Posterior cingulate gyrus (tissue), 11 donors: ENCODE results near the gene RPS6KA3.

Experiments used
- DNase-seq, 10 donors: peaks; one replicate each; pipeline versions ENCODE4 v3.0.0 to v3.0.0-alpha.2; 2020 to 2021; ENCODE audit warnings: mixed read lengths in 3 of 10
- intact Hi-C: fragments of 100-400 bp; cut with DNase I; formaldehyde crosslinking; loops from one replicate; pipeline ENCODE4 v1.15.1; 2023

The RPS6KA3 gene

GRCh38 chrX:20266810-20267606 lies at the start of gene RPS6KA3:
TSS of gene RPS6KA3 (minus strand) at chrX:20266909. CDS start at chrX:20266632, 277 bp downstream.
- peak; percentile 70 to 98 (median 89) for DNase-seq
- intact Hi-C loops = no loop called here

DNA sequence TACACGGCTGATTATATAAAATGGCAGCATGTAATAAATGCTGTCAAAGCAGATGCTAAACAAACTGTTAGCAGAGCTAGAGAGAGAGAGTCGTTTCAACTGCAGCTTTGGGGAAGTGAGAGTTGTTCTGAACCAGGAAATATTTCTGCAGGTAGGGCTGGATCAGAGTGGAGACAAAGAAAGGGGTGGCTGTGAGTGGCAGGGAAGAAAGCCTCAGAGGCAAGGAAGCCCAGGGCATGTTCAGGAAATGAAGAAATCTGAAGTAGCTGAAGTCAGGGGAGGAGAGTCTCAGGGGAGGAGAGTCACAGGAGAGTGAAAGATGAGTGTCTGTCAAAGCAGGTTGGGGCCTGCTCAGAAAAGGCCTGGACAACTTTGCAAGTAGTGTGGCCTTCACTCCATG lies 48.4 kb upstream of the RPS6KA3 start:
- intact Hi-C loops = no loop called here
- DNase-seq = no peak

DNA sequence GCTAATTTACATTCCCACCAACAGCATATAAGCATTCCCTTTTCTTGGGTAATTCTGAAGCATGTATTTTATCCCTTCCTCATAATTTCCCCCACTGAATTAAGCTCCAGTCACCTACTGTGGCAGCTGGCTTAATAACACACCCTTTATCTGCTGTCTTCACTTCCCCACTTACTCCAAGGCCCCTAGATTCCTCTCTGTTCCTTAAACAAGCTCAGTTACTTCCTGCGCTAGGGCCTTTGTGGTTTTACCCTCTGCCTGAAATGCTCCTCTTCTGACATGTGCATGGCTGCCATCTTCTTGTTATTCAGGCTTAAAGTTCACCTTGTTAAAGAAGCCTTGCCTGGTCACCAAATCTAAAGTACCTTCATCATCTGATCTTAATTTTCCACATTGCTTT lies 47.2 kb upstream of the RPS6KA3 start:
- no peak for DNase-seq
- intact Hi-C loops = no loop called here

DNA sequence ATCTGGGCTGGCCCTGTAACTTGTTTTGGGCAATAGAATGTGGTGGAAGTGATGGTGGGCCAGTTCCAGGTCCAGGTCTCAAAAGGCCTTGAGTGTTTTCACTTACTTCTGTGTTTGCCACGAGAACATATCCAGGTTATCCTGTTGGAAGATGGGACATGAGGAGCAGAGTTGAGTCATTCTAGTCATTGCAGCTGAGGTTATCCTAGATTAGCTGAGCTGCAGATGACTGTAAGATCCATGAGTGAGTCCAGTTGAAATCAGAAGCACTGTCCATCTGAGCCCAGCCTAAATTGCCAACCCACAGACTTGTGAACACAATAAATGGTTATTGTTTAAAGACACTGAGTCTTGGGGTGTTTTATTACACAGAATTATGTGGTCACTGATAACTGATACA lies 45.3 kb upstream of the RPS6KA3 start:
- DNase-seq = no peak
- intact Hi-C loops = no loop called here

- intact Hi-C loops = no loop called here
- no peak for DNase-seq
Observed at GRCh38 chrX:20311505-20311904, 44.8 kb upstream of the RPS6KA3 start.

DNA sequence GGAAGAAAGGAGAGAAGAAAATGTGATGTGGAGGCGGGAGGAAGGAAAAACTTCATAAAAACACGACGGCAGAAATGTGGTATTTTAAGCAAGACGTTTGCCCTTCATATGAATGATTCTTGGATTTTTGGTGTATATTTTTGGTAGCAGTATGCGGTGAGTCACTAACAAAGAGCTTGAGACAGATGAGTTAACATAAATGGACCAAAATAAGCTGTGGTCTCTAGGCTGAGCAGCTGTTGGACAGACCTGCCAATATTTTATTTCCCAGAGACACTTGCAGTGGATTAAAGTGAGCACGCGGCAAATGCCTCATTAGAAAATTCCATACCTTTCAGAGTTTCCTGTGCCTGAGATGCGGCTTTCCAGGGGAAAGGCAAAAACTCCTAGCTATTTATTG lies 43.1 kb upstream of the RPS6KA3 start:
- no peak for DNase-seq
- intact Hi-C loops = no loop called here

GRCh38 chrX:20306668-20307067 lies 40.0 kb upstream of the RPS6KA3 start:
- DNase-seq = no peak
- intact Hi-C loops = no loop called here

- no peak for DNase-seq
- intact Hi-C loops = no loop called here
Observed at GRCh38 chrX:20300822-20301221, 34.1 kb upstream of the RPS6KA3 start.

GRCh38 chrX:20294957-20295356 lies 28.2 kb upstream of the RPS6KA3 start:
- DNase-seq = no peak
- intact Hi-C loops = no loop called here

- DNase-seq = no peak
- intact Hi-C loops = no loop called here
Observed at GRCh38 chrX:20294284-20294683, 27.6 kb upstream of the RPS6KA3 start.

DNA sequence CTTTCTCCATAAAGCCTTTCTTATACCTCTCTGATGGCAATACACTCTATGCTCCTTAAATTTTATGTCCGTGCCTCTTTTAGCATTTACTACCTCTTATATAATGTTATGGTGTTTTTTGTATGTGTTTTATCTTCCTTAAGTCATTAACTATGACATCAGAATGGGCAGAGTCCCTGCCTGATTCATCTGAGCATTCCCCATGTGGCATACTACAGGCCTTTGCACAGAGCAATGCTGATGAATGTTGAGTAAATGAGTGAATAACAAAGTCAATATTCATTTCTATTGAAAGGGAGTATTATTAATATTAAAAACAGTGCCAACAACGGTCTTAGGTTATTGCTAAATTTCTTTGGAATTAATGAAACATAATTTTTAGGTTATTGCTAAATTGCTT lies 18.8 kb upstream of the RPS6KA3 start:
- intact Hi-C loops = no loop called here
- no peak for DNase-seq

GRCh38 chrX:20284992-20285391 lies 18.3 kb upstream of the RPS6KA3 start:
- intact Hi-C loops = no loop called here
- DNase-seq = no peak

DNA sequence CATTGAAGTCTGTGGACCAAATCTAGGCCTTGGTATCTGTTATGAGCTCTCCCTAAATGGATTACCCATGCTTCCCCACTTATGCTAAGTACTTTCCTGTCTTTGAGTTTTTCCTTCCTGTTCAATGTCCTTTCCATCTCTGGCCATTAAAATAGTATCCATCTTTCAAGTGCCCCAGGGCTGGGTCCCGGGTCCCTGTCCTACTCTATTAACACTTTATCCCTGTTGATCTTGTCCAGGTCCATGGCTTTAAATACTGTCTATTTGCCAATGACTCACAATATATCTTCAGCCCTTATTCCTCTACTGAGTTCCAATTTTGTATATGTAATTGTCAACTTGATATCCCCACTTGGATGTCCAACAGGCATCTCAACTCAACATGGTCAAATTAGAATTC lies 17.7 kb upstream of the RPS6KA3 start:
- intact Hi-C loops = no loop called here
- no peak for DNase-seq

- intact Hi-C loops = no loop called here
- no peak for DNase-seq
Observed at GRCh38 chrX:20280938-20281337, 14.2 kb upstream of the RPS6KA3 start.

DNA sequence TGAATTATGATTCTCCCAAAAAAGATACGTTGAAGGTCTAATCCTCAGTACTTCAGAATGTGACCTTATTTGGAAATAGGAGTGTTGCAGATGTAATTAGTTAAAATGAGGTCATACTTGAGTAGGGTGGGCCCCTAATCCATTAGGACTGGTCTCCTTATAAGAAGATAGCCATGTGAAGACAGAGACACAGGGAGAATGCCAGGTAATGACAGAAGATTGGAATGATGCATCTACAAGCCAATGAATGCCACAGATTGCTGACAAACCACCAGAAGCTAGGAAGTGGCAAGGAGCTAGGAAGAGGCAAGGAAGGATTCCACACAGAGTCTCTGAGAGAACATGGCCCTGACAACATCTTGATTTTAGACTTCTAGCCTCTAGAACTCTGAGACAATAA lies 7.4 kb upstream of the RPS6KA3 start:
- intact Hi-C loops = no loop called here
- no peak for DNase-seq

DNA sequence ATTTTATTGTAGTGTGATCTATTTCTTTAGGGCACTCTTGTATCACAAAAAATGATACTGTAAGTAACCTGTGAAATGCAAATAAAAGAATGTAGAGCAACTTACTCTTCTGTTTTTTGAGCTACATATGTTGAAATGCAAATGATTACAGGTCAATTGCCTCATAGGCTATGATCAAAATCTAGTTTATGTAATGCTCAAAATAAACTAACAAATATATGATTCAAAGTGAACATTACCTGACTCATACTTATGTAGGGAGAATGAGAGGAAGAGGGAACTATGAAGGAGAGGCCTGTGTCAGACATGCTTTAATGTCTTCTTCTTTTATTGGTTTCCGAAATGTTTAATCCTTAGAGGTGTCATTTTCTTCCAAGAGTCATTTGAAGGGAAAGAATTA lies 5.0 kb upstream of the RPS6KA3 start:
- intact Hi-C loops = no loop called here
- no peak for DNase-seq

- no peak for DNase-seq
- intact Hi-C loops = no loop called here
Observed at GRCh38 chrX:20271186-20271585, 4.5 kb upstream of the RPS6KA3 start.

DNA sequence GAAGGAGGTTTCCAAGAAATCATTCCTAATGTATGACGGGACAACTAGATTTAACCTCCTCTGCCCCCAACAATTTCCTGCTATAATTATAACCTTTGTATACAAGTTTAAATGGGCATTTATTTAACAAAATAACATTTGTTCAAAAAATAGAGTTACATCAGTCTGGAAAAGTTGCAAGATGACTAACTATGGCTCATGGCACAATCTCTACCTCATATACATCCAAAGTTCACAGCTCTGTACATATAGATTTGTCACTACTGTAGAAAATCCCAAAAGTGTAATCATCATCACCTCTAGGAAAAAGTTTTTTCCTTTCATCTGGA lies 3.8 kb upstream of the RPS6KA3 start:
- no peak for DNase-seq
- intact Hi-C loops = no loop called here

GRCh38 chrX:20269848-20270561 lies 3.3 kb upstream of the RPS6KA3 start:
- no peak for DNase-seq
- intact Hi-C loops = no loop called here

GRCh38 chrX:20267931-20268701 lies 1.4 kb upstream of the RPS6KA3 start:
- intact Hi-C loops = no loop called here
- peak in 8 of 10 donors; percentile 8 to 87 (median 28) for DNase-seq

- intact Hi-C loops = no loop called here
- no peak for DNase-seq
Observed at GRCh38 chrX:20267607-20267930, 860 bp upstream of the RPS6KA3 start.
